ENCODE data around the gene TP53TG5.

DNA sequence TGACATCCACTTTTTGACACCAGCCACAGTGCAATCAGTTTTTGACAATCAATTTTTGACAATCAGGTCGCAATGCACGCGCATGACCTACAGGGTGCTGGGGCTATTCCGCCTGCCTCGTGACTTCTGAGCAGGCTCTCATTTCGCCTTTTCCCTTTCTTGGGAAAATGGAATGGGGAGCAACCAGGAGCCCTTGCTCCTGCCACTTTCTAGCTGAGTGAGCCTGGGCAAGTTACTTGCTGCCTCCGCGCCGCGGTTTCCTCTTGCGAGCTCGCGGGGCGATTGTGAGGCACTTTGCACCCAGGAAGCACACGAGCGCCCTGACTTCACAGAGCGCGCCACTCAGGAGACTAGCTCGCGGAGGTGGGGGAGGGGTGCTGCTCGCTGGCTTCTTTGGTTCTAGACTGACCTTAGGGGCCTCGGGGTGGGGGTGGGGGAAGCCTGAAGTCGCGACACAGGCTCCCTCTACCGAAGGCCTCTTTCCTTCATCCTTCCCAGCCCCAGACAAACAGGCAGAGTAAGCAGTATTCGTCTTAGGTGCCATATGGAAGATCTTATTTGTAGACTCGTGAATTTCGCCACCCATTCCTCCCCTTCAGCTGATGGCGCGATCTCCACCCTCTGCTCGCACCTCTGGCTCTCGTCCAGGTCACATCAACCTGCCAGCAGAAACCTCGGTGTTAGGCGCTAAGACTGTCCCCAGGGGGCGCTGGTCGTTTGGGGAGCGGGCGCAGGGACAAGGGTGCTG lies 4.6 kb downstream of the TP53TG5 start:
- TF ChIP-seq BHLHE40 (IDR thresholded peaks at IDR 0.05; ENCODE audit: borderline replicate concordance), result no peak
- TF ChIP-seq SUZ12 (IDR thresholded peaks at IDR 0.05), result no peak
- no peak for TF ChIP-seq FOXM1 (IDR thresholded peaks at IDR 0.05; ENCODE audit: borderline replicate concordance)
- TF ChIP-seq, protein P1, sequence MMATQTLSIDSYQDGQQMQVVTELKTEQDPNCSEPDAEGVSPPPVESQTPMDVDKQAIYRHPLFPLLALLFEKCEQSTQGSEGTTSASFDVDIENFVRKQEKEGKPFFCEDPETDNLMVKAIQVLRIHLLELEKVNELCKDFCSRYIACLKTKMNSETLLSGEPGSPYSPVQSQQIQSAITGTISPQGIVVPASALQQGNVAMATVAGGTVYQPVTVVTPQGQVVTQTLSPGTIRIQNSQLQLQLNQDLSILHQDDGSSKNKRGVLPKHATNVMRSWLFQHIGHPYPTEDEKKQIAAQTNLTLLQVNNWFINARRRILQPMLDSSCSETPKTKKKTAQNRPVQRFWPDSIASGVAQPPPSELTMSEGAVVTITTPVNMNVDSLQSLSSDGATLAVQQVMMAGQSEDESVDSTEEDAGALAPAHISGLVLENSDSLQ (IDR thresholded peaks at IDR 0.05), result peak; percentile 50; the same call in 1 of the 2 replicates
- TF ChIP-seq CTBP1 (IDR thresholded peaks at IDR 0.05; ENCODE audit: borderline replicate concordance), result no peak
- no peak for TF ChIP-seq HDGF (IDR thresholded peaks at IDR 0.05; ENCODE audit: borderline replicate concordance)
- TF ChIP-seq NFRKB (IDR thresholded peaks at IDR 0.05), result no peak
- no peak for TF ChIP-seq SP1 (IDR thresholded peaks at IDR 0.05)
- no peak for TF ChIP-seq ELF4 (IDR thresholded peaks at IDR 0.05)
- TF ChIP-seq FOXA1 (IDR thresholded peaks at IDR 0.05), result no peak
- no peak for TF ChIP-seq L3MBTL2 (conservative IDR thresholded peaks at IDR 0.05)
- TF ChIP-seq ZNF384 (IDR thresholded peaks at IDR 0.05), result no peak
- TF ChIP-seq FOXK2 (IDR thresholded peaks at IDR 0.05), result no peak
- TF ChIP-seq ARNT (IDR thresholded peaks at IDR 0.05), result no peak

Data from HEK293T (cell line).